ENCODE measurements around the gene ARSB.

GRCh38 chr5:78757269-78758053, 227.6 kb downstream of the ARSB start:
- TF ChIP-seq CTCF (IDR thresholded peaks at IDR 0.05; ENCODE audit: insufficient read depth, low read depth, low read length) (no peak), EZH2 (IDR thresholded peaks at IDR 0.05; ENCODE audit: insufficient read depth, low read length) (no peak)

Data from astrocyte (in vitro differentiated cells and primary cell).